PFSK-1 (cell line): Measurements from ENCODE around the gene PFKP.

ENCODE experiments used
- FOXP2 ChIP-seq: optimal IDR thresholded peaks from 2 replicates; pipeline ENCODE3; 2011; ENCODE audit warnings: borderline replicate concordance, control low read depth, inconsistent platforms; ENCODE audit not compliant: insufficient read depth; ENCODE audit errors: extremely low read length, extremely low read depth
- POLR2AphosphoS5 ChIP-seq: IDR thresholded peaks from 2 replicates; pipeline ENCODE4 v1.6.1; 2012; ENCODE audit warnings: low read depth, mild to moderate bottlenecking, control low read depth, low read length, moderate library complexity
- SIN3A ChIP-seq: IDR thresholded peaks from 2 replicates; pipeline ENCODE4 v1.6.1; 2012; ENCODE audit warnings: mild to moderate bottlenecking, low read length, moderate library complexity, borderline replicate concordance; ENCODE audit not compliant: insufficient read depth
- TAF1 ChIP-seq: IDR thresholded peaks from 2 replicates; pipeline ENCODE4 v1.6.1; 2012; ENCODE audit warnings: low read length, control low read depth, borderline replicate concordance; ENCODE audit not compliant: insufficient read depth
- TF ChIP-seq, protein P1 (sequence below), 2 experiments: IDR thresholded peaks; 2 replicates each; pipeline versions ENCODE4 v1.6.1 to v1.8.0; 2011 to 2012; ENCODE audit warnings: low read depth in 2 of 2, low read length in 2 of 2, control low read depth in 1 of 2, inconsistent platforms in 1 of 2, mild to moderate bottlenecking in 1 of 2, moderate library complexity in 1 of 2; ENCODE audit not compliant: insufficient read depth in 1 of 2

The PFKP gene

DNA sequence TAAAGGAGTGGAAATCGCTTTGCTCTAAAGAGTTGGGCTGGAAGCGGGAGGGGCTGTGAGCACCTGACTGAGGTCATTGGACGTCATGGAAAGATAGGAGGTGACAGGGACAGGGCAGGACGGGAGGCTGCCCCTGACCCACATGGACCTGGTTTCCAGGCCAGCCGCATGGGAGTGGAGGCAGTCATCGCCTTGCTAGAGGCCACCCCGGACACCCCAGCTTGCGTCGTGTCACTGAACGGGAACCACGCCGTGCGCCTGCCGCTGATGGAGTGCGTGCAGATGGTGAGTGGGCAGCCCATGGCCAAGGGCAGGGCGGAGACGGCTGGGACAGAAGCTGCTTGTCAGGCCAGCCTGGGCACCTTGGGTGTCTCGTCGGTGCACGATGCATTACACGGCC, 41.8 kb downstream of the PFKP start:
- no peak for TF ChIP-seq FOXP2
- TF ChIP-seq SIN3A: no peak
- TF ChIP-seq, protein P1, sequence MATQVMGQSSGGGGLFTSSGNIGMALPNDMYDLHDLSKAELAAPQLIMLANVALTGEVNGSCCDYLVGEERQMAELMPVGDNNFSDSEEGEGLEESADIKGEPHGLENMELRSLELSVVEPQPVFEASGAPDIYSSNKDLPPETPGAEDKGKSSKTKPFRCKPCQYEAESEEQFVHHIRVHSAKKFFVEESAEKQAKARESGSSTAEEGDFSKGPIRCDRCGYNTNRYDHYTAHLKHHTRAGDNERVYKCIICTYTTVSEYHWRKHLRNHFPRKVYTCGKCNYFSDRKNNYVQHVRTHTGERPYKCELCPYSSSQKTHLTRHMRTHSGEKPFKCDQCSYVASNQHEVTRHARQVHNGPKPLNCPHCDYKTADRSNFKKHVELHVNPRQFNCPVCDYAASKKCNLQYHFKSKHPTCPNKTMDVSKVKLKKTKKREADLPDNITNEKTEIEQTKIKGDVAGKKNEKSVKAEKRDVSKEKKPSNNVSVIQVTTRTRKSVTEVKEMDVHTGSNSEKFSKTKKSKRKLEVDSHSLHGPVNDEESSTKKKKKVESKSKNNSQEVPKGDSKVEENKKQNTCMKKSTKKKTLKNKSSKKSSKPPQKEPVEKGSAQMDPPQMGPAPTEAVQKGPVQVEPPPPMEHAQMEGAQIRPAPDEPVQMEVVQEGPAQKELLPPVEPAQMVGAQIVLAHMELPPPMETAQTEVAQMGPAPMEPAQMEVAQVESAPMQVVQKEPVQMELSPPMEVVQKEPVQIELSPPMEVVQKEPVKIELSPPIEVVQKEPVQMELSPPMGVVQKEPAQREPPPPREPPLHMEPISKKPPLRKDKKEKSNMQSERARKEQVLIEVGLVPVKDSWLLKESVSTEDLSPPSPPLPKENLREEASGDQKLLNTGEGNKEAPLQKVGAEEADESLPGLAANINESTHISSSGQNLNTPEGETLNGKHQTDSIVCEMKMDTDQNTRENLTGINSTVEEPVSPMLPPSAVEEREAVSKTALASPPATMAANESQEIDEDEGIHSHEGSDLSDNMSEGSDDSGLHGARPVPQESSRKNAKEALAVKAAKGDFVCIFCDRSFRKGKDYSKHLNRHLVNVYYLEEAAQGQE (IDR thresholded peaks at IDR 0.05; ENCODE audit: insufficient read depth in 1 of 2, low read depth in 2 of 2, low read length in 2 of 2): no peak
- no peak for TF ChIP-seq TAF1
- no peak for TF ChIP-seq POLR2AphosphoS5

DNA sequence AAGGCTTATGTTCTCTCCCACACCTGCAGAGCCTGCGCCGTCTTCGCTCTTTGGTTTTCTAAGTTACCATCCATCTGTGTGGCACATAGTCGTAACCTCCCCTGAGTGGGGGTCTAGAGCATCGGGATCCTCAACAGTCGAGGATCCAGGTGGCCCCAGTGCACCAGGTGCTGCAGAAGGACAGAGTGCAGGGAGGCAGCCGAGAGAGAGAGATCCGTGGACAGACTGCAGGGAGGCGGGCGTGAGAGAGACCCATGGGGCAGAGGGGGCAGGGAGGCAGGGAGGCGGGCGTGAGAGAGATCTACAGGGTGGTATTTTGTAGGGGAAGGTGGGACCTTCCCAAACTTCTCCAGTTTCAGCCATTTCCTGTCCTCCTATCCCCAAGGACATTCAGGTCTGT, 42.3 kb downstream of the PFKP start:
- TF ChIP-seq SIN3A (no peak), FOXP2 (no peak)

DNA sequence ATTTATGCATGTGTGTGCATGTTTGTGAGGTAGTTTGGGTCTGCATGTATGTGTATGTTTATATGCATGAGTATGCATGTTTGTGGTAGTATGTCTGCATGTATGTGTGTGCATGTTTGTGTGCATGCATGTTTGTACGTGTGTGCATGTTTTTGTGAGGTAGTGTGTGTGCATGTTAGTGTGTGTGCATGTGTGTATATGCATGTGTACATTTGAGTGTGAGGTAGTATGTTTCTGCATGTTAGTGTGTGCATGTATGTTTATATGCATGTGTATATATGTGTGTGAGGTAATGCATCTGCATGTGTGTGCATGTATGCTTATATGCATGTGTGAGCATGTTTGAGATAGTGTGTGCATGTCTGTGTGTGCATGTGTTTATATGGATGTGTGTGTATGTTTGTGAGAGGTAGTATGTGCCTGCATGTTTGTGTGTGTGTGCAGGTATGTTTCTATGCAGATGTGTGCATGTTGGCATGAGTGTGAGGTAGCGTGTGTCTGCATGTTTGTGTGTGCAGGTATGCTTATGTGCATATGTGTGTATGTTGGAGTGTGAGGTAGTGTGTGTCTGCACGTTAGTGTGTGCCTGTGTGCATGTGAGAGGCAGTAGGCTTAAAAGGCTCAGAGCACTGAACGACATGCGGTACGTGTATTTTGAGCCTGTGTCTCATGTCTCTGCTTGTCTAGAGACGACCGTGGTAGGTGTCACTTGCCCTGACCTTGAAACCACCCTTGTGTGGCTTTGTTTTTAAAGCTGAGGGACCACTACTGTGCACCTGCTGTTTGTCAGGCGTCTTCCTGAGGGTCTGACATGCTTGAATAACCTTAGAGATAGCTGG, 43.7 kb downstream of the PFKP start:
- TF ChIP-seq TAF1: no peak
- TF ChIP-seq SIN3A: no peak
- no peak for TF ChIP-seq FOXP2
- no peak for TF ChIP-seq POLR2AphosphoS5
- TF ChIP-seq, protein P1 (IDR thresholded peaks at IDR 0.05; ENCODE audit: insufficient read depth in 1 of 2, low read depth in 2 of 2, low read length in 2 of 2): no peak

DNA sequence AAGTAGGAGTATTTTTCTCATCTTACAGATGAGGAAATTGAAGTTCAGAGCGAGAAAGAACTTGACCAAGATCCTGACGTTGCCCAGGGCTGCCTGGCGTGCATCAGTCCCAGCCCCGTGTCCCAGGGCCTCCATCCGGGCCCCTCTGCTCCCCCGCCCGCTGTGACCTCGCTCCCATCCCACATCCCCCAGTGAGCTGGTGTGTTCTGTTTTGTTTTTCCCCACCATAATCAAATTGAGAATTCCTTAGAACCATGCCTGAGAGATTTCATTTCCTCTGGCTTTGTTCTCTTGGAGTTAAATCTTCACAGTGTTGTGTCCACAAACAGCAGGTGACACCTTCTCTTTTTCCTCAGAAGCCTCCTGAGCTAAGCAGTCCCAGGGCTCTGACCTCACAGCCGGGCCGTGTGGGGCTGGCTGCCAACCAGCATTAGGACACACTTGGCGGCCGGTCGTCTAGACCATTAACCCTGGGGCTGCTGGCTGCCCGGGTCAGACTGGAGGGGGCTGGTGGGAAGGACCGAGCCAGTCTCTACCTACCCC, 44.3 kb downstream of the PFKP start:
- TF ChIP-seq POLR2AphosphoS5: no peak
- TF ChIP-seq, protein P1 (IDR thresholded peaks at IDR 0.05; ENCODE audit: insufficient read depth in 1 of 2, low read depth in 2 of 2, low read length in 2 of 2): no peak
- TF ChIP-seq SIN3A: no peak
- TF ChIP-seq TAF1: no peak
- no peak for TF ChIP-seq FOXP2

DNA sequence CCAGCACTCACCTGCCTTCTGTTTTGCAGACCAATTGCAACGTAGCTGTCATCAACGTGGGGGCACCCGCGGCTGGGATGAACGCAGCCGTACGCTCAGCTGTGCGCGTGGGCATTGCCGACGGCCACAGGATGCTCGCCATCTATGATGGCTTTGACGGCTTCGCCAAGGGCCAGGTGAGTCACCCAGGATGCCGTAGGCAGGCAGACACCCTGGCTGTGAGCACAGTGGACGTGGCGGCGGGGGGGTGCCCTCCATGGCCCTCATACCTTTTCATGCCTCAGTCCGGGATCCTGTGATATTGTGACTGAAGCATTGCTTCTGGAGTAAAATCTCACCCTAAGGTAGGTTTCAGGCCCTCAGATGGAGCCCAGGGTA, 46.0 kb downstream of the PFKP start:
- TF ChIP-seq, protein P1 (IDR thresholded peaks at IDR 0.05; ENCODE audit: insufficient read depth in 1 of 2, low read depth in 2 of 2, low read length in 2 of 2): no peak
- TF ChIP-seq TAF1 (no peak), SIN3A (no peak), POLR2AphosphoS5 (no peak), FOXP2 (no peak)
